ENCODE data around the gene CBX4.

CBX4 gene

GRCh38 chr17:79797492-79798298 is 41.5 kb downstream of the CBX4 start:
- Histone ChIP-seq H3K9ac (peak overlapping the region; percentile 44; the same call in 1 of the 2 replicates), H4K20me1 (ENCODE audit: insufficient read depth) (no peaks in the 10 kb centered on the region), H3K4me2 (peak overlapping the region; percentile 70; the same call in 1 of the 2 replicates), H3K27me3 (ENCODE audit: insufficient read depth, low read depth) (peaks cover 49% of the 10 kb centered on the region), H3K4me1 (ENCODE audit: low read depth, poor library complexity, severe bottlenecking) (peaks cover 33% of the 10 kb centered on the region), H3K27ac (no peak overlapping the region), H3K36me3 (ENCODE audit: insufficient read depth) (no peaks in the 10 kb centered on the region), H2AFZ (ENCODE audit: low read depth) (peak overlapping the region; percentile 74), H3K79me2 (ENCODE audit: insufficient read depth, low read depth) (no peaks in the 10 kb centered on the region), H3K4me3 (IDR thresholded peaks at IDR 0.05; ENCODE audit: insufficient read depth, low read depth, low read length) (no peak overlapping the region)
- no peak for TF ChIP-seq CTCF (conservative IDR thresholded peaks at IDR 0.05; ENCODE audit: low read depth, low read length)

GRCh38 chr17:79796763-79797491 is 42.3 kb downstream of the CBX4 start, which contains the start of gene CBX8:
Gene CBX8 (minus strand): TSS chr17:79797077. CDS start chr17:79796998, 79 bp downstream.
- H3K9ac ChIP-seq, result peak within 1 kb of the TSS; percentile 89
- H3K79me2 ChIP-seq (ENCODE audit: insufficient read depth, low read depth), result no peaks in the 10 kb centered on the region
- H4K20me1 ChIP-seq (ENCODE audit: insufficient read depth), result no peaks in the 10 kb centered on the region
- no peak within 1 kb of the TSS for H3K4me3 ChIP-seq (IDR thresholded peaks at IDR 0.05; ENCODE audit: insufficient read depth, low read depth, low read length)
- peak within 1 kb of the TSS; percentile 54 for H3K27ac ChIP-seq
- H3K4me1 ChIP-seq (ENCODE audit: low read depth, poor library complexity, severe bottlenecking), result peaks cover 32% of the 10 kb centered on the region
- peak within 1 kb of the TSS; percentile 70 for H3K4me2 ChIP-seq
- peaks cover 42% of the 10 kb centered on the region for H3K27me3 ChIP-seq (ENCODE audit: insufficient read depth, low read depth)
- no peak for TF ChIP-seq CTCF (conservative IDR thresholded peaks at IDR 0.05; ENCODE audit: low read depth, low read length)
- H2AFZ ChIP-seq (ENCODE audit: low read depth), result peak within 1 kb of the TSS; percentile 74
- no peaks in the 10 kb centered on the region for H3K36me3 ChIP-seq (ENCODE audit: insufficient read depth)

GRCh38 chr17:79796444-79796762 is 42.8 kb downstream of the CBX4 start:
- TF ChIP-seq CTCF (conservative IDR thresholded peaks at IDR 0.05; ENCODE audit: low read depth, low read length), result no peak
- Histone ChIP-seq H3K4me1 (ENCODE audit: low read depth, poor library complexity, severe bottlenecking) (peaks cover 26% of the 10 kb centered on the region), H2AFZ (ENCODE audit: low read depth) (peak overlapping the region; percentile 65; the same call in 1 of the 2 replicates), H3K79me2 (ENCODE audit: insufficient read depth, low read depth) (no peaks in the 10 kb centered on the region), H3K27ac (peak overlapping the region; percentile 54; the same call in 1 of the 2 replicates), H3K4me2 (peak overlapping the region; percentile 52), H3K9ac (peak overlapping the region; percentile 89), H4K20me1 (ENCODE audit: insufficient read depth) (no peaks in the 10 kb centered on the region), H3K4me3 (IDR thresholded peaks at IDR 0.05; ENCODE audit: insufficient read depth, low read depth, low read length) (no peak overlapping the region), H3K36me3 (ENCODE audit: insufficient read depth) (no peaks in the 10 kb centered on the region), H3K27me3 (ENCODE audit: insufficient read depth, low read depth) (peaks cover 38% of the 10 kb centered on the region)

GRCh38 chr17:79795795-79796443 is 43.3 kb downstream of the CBX4 start:
- peaks cover 38% of the 10 kb centered on the region for H3K27me3 ChIP-seq (ENCODE audit: insufficient read depth, low read depth)
- peak overlapping the region; percentile 65; the same call in 1 of the 2 replicates for H2AFZ ChIP-seq (ENCODE audit: low read depth)
- no peaks in the 10 kb centered on the region for H4K20me1 ChIP-seq (ENCODE audit: insufficient read depth)
- peak overlapping the region; percentile 89; the same call in 1 of the 2 replicates for H3K9ac ChIP-seq
- H3K79me2 ChIP-seq (ENCODE audit: insufficient read depth, low read depth), result no peaks in the 10 kb centered on the region
- H3K4me1 ChIP-seq (ENCODE audit: low read depth, poor library complexity, severe bottlenecking), result peaks cover 23% of the 10 kb centered on the region
- H3K4me2 ChIP-seq, result peak overlapping the region; percentile 52
- H3K27ac ChIP-seq, result no peak overlapping the region
- TF ChIP-seq CTCF (conservative IDR thresholded peaks at IDR 0.05; ENCODE audit: low read depth, low read length), result no peak
- H3K4me3 ChIP-seq (IDR thresholded peaks at IDR 0.05; ENCODE audit: insufficient read depth, low read depth, low read length), result no peak overlapping the region
- no peaks in the 10 kb centered on the region for H3K36me3 ChIP-seq (ENCODE audit: insufficient read depth)

Data from KMS-11 (cell line).